HUES64 (cell line): ENCODE data around the gene INO80E.

ENCODE experiments used
- H3K27ac ChIP-seq: 2 replicates; pipeline ENCODE4 v1.7.0; 2013; ENCODE audit warnings: low read depth, low read length, inconsistent platforms
- H3K27me3 ChIP-seq: 2 replicates; pipeline ENCODE4 v1.6.1; 2013; ENCODE audit warnings: mild to moderate bottlenecking, low read length; ENCODE audit not compliant: insufficient read depth
- H3K36me3 ChIP-seq: 2 replicates; pipeline ENCODE4 v1.6.1; 2013; ENCODE audit warnings: mild to moderate bottlenecking, low read length; ENCODE audit not compliant: insufficient read depth
- H3K4me1 ChIP-seq: 2 replicates; pipeline ENCODE4 v1.6.1; 2013; ENCODE audit warnings: mild to moderate bottlenecking, low read length, moderate library complexity; ENCODE audit not compliant: insufficient read depth
- H3K4me3 ChIP-seq: 2 replicates; pipeline ENCODE4 v1.5.1; 2013; ENCODE audit warnings: mild to moderate bottlenecking, low read length, moderate library complexity
- H3K9ac ChIP-seq: 2 replicates; pipeline ENCODE4 v1.6.1; 2013; ENCODE audit warnings: mild to moderate bottlenecking, low read depth, low read length
- H3K9me3 ChIP-seq: 2 replicates; pipeline ENCODE4 v1.6.1; 2013; ENCODE audit warnings: low read depth, low read length; ENCODE audit not compliant: insufficient read depth
- WGBS: fragments of 150-250, 120-280 bp; methylation state at CpG from one replicate; pipeline ENCODE4 v1.1.7; 2013; ENCODE audit warnings: missing lambda C conversion rate; 5-methylcytosine and 5-hydroxymethylcytosine counted together

Gene INO80E

GRCh38 chr16:29994600-29995323, 1.3 kb upstream of the INO80E start:
- WGBS = 23% methylated on average over 24 of the region's 24 CpGs
- Histone ChIP-seq H3K27me3 (no peaks in the 10 kb centered on the region), H3K4me3 (peak overlapping the region; percentile 93), H3K9ac (peak overlapping the region; percentile 95), H3K9me3 (no peaks in the 10 kb centered on the region), H3K36me3 (peaks cover 53% of the 10 kb centered on the region), H3K4me1 (no peaks in the 10 kb centered on the region; the same call in 1 of the 2 replicates), H3K27ac (peak overlapping the region; percentile 97)

GRCh38 chr16:29995324-29995910, 624 bp upstream of the INO80E start, which contains the start of gene HIRIP3:
HIRIP3 (minus strand) TSS chr16:29995617; CDS start chr16:29995605, 12 bp downstream.
- Histone ChIP-seq H3K9ac (peak within 1 kb of the TSS; percentile 95), H3K27ac (peak within 1 kb of the TSS; percentile 97), H3K27me3 (no peaks in the 10 kb centered on the region), H3K9me3 (no peaks in the 10 kb centered on the region), H3K4me1 (peaks cover under 1% of the 10 kb centered on the region; the same call in 1 of the 2 replicates), H3K4me3 (peak within 1 kb of the TSS; percentile 93), H3K36me3 (peaks cover 46% of the 10 kb centered on the region)
- under 1% methylated on average over 53 of the region's 53 CpGs for WGBS

GRCh38 chr16:29996766-29997250, 767 bp downstream of the INO80E start:
- Histone ChIP-seq H3K4me3 (peak overlapping the region; percentile 93), H3K27me3 (no peaks in the 10 kb centered on the region), H3K27ac (no peak overlapping the region), H3K9ac (peak overlapping the region; percentile 66), H3K36me3 (peaks cover 37% of the 10 kb centered on the region), H3K4me1 (peaks cover 3% of the 10 kb centered on the region; the same call in 1 of the 2 replicates), H3K9me3 (no peaks in the 10 kb centered on the region)
- WGBS = 34% methylated on average over 9 of the region's 9 CpGs

GRCh38 chr16:29999605-30000004, 3.6 kb downstream of the INO80E start:
- 94% methylated on average over 6 of the region's 6 CpGs for WGBS
- Histone ChIP-seq H3K4me1 (peaks cover 3% of the 10 kb centered on the region; the same call in 1 of the 2 replicates), H3K36me3 (peaks cover 26% of the 10 kb centered on the region; the same call in 1 of the 2 replicates), H3K9me3 (no peaks in the 10 kb centered on the region), H3K27me3 (no peaks in the 10 kb centered on the region), H3K9ac (no peak overlapping the region), H3K27ac (no peak overlapping the region), H3K4me3 (no peak overlapping the region)

GRCh38 chr16:30000735-30001631, 4.9 kb downstream of the INO80E start:
- Histone ChIP-seq H3K4me1 (0 out of 2 replicates have a peak, but pooled peaks cover 3% of the 10 kb centered on the region), H3K27me3 (no peaks in the 10 kb centered on the region), H3K9ac (no peak overlapping the region), H3K36me3 (peaks cover 30% of the 10 kb centered on the region; the same call in 1 of the 2 replicates), H3K4me3 (no peak overlapping the region; the same call in 1 of the 2 replicates), H3K9me3 (no peaks in the 10 kb centered on the region), H3K27ac (peak overlapping the region; percentile 41; the same call in 1 of the 2 replicates)
- 80% methylated on average over 33 of the region's 33 CpGs for WGBS

- Histone ChIP-seq H3K9me3 (no peaks in the 10 kb centered on the region), H3K4me3 (no peak overlapping the region), H3K36me3 (peaks cover 31% of the 10 kb centered on the region; the same call in 1 of the 2 replicates), H3K4me1 (0 out of 2 replicates have a peak, but pooled peaks cover 3% of the 10 kb centered on the region), H3K27ac (no peak overlapping the region), H3K9ac (no peak overlapping the region), H3K27me3 (no peaks in the 10 kb centered on the region)
- WGBS = 91% methylated on average over 19 of the region's 19 CpGs
Observed at GRCh38 chr16:30002614-30003346, 6.7 kb downstream of the INO80E start.

GRCh38 chr16:30003670-30004423, 7.8 kb downstream of the INO80E start:
- no peak overlapping the region for H3K27ac ChIP-seq
- H3K4me1 ChIP-seq = 0 out of 2 replicates have a peak, but pooled peaks cover 3% of the 10 kb centered on the region
- H3K36me3 ChIP-seq = peaks cover 23% of the 10 kb centered on the region; the same call in 1 of the 2 replicates
- no peak overlapping the region for H3K4me3 ChIP-seq
- H3K27me3 ChIP-seq = no peaks in the 10 kb centered on the region
- H3K9ac ChIP-seq = no peak overlapping the region
- WGBS = 93% methylated on average over 15 of the region's 17 CpGs
- no peaks in the 10 kb centered on the region for H3K9me3 ChIP-seq

- no peak overlapping the region for H3K4me3 ChIP-seq
- H3K9me3 ChIP-seq = no peaks in the 10 kb centered on the region
- 0 out of 2 replicates have a peak, but pooled peaks cover 3% of the 10 kb centered on the region for H3K4me1 ChIP-seq
- no peak overlapping the region for H3K27ac ChIP-seq
- peaks cover 21% of the 10 kb centered on the region; the same call in 1 of the 2 replicates for H3K36me3 ChIP-seq
- peaks cover 4% of the 10 kb centered on the region for H3K27me3 ChIP-seq
- WGBS = 92% methylated on average over 19 of the region's 19 CpGs
- no peak overlapping the region; the same call in 1 of the 2 replicates for H3K9ac ChIP-seq
Observed at GRCh38 chr16:30004424-30004776, 8.4 kb downstream of the INO80E start.

- no peak overlapping the region for H3K27ac ChIP-seq
- H3K36me3 ChIP-seq = peaks cover 18% of the 10 kb centered on the region; the same call in 1 of the 2 replicates
- H3K27me3 ChIP-seq = peaks cover 8% of the 10 kb centered on the region
- H3K4me3 ChIP-seq = no peak overlapping the region
- H3K4me1 ChIP-seq = 0 out of 2 replicates have a peak, but pooled peaks cover 3% of the 10 kb centered on the region
- 83% methylated on average over 10 of the region's 11 CpGs for WGBS
- no peaks in the 10 kb centered on the region for H3K9me3 ChIP-seq
- H3K9ac ChIP-seq = no peak overlapping the region; the same call in 1 of the 2 replicates
Observed at GRCh38 chr16:30004811-30005242, 8.8 kb downstream of the INO80E start.
